GM23248 (cell line): ENCODE results near the gene IRF3. TPM values are rescaled to one million over a fixed set of nuclear protein-coding genes. Genes with fewer than 3 reads are reported as not detected.

ENCODE experiments used
- DNase-seq: peaks from one replicate; pipeline ENCODE4 v3.0.0-alpha.2; 2015
- H2AFZ ChIP-seq: fragments of 200-600 bp; sonication (generic); 2 replicates; pipeline ENCODE4 v1.6.1; 2016; ENCODE audit warnings: antibody characterized with exemption
- H3F3A ChIP-seq: fragments of 200-600 bp; sonication (generic); 2 replicates; pipeline ENCODE4 v1.6.1; 2016; ENCODE audit warnings: mild to moderate bottlenecking, antibody characterized with exemption, mixed run types; ENCODE audit not compliant: insufficient read depth
- H3K27ac ChIP-seq: fragments of 200-600 bp; sonication (generic); 2 replicates; pipeline ENCODE4 v1.5.1; 2016; ENCODE audit warnings: mild to moderate bottlenecking
- H3K27me3 ChIP-seq: fragments of 200-600 bp; sonication (generic); replicated peaks from 2 replicates; pipeline ENCODE4 v1.6.1; 2016; ENCODE audit warnings: mild to moderate bottlenecking; ENCODE audit not compliant: insufficient read depth
- H3K36me3 ChIP-seq: fragments of 200-600 bp; sonication (generic); 2 replicates; pipeline ENCODE4 v1.6.1; 2016; ENCODE audit warnings: low read depth, mild to moderate bottlenecking
- H3K4me1 ChIP-seq: fragments of 200-600 bp; sonication (generic); 2 replicates; pipeline ENCODE4 v1.6.1; 2016; ENCODE audit warnings: mild to moderate bottlenecking; ENCODE audit not compliant: insufficient read depth
- H3K4me2 ChIP-seq: fragments of 200-600 bp; sonication (generic); one replicate; pipeline ENCODE4 v1.6.1; 2016; ENCODE audit warnings: mild to moderate bottlenecking; ENCODE audit not compliant: unreplicated experiment
- H3K4me3 ChIP-seq: fragments of 200-600 bp; sonication (generic); 2 replicates; pipeline ENCODE4 v1.5.1; 2016; ENCODE audit warnings: mild to moderate bottlenecking
- H3K79me2 ChIP-seq: fragments of 200-600 bp; sonication (generic); 2 replicates; pipeline ENCODE4 v1.6.1; 2016; ENCODE audit warnings: mild to moderate bottlenecking; ENCODE audit not compliant: insufficient read depth
- H3K9ac ChIP-seq: fragments of 200-600 bp; sonication (generic); 2 replicates; pipeline ENCODE4 v1.6.1; 2016; ENCODE audit warnings: mild to moderate bottlenecking
- H3K9me2 ChIP-seq: fragments of 200-600 bp; sonication (generic); 2 replicates; pipeline ENCODE4 v1.6.1; 2016; ENCODE audit warnings: mixed run types, mild to moderate bottlenecking, moderate library complexity; ENCODE audit not compliant: insufficient read depth
- H3K9me3 ChIP-seq: fragments of 200-600 bp; sonication (generic); one replicate; pipeline ENCODE4 v1.6.1; 2017; ENCODE audit warnings: low read depth
- H4K20me1 ChIP-seq: fragments of 200-600 bp; sonication (generic); 2 replicates; pipeline ENCODE4 v1.6.0; 2016; ENCODE audit not compliant: insufficient read depth
- EZH2 ChIP-seq: fragments of 200-600 bp; sonication (generic); IDR thresholded peaks from 2 replicates; pipeline ENCODE4 v1.6.1; 2018; ENCODE audit warnings: antibody characterized with exemption, mild to moderate bottlenecking; ENCODE audit not compliant: insufficient read depth, poor library complexity, severe bottlenecking
- EZH2phosphoT487 ChIP-seq: fragments of 200-600 bp; sonication (generic); IDR thresholded peaks from 2 replicates; pipeline ENCODE4 v1.6.1; 2018; ENCODE audit warnings: antibody characterized with exemption, moderate library complexity, mild to moderate bottlenecking, low read depth; ENCODE audit not compliant: insufficient read depth
- WGBS, 2 experiments: methylation state at CpG; one replicate each; pipeline ENCODE4 v1.1.6; 2015 to 2017; ENCODE audit warnings: low lambda C conversion rate in 2 of 2, low coverage in 1 of 2; ENCODE audit errors: missing lambda C conversion rate in 2 of 2; 5-methylcytosine and 5-hydroxymethylcytosine counted together
- in situ Hi-C: fragments of 300-500 bp; cut with MboI; formaldehyde crosslinking; loops from 2 replicates; pipeline ENCODE4 v1.15.0; 2020
- microRNA-seq: library from miRNA; unstranded; fragments of <30 nt; microRNA quantifications from one replicate; pipeline ENCODE4, GENCODE V29; 2016; ENCODE audit warnings: borderline number of aligned reads
- polyA plus RNA-seq: library from polyadenylated mRNA; unstranded; fragments of >200 nt; fragmentation: Nextera tagmentation; extraction: Ambion mirVana; gene quantifications from 2 replicates; pipeline ENCODE4 v1.2.1, GENCODE V29; 2016
- small RNA-seq: library from RNA; depleted of rRNA; stranded (forward); fragments of <200 nt; gene quantifications from one replicate; pipeline ENCODE3, GENCODE V24; 2014; ENCODE audit warnings: low read depth, low replicate concordance
- total RNA-seq: library from RNA; depleted of rRNA; stranded (reverse); fragments of >200 nt; shearing (Covaris generic); gene quantifications from 2 replicates; pipeline ENCODE4 v1.2.3, GENCODE V29; 2014; rRNA removed

The IRF3 gene
- total and polyA plus RNA-seq, 2 experiments from 2014 or later, result 28.6 to 50.0 TPM

DNA sequence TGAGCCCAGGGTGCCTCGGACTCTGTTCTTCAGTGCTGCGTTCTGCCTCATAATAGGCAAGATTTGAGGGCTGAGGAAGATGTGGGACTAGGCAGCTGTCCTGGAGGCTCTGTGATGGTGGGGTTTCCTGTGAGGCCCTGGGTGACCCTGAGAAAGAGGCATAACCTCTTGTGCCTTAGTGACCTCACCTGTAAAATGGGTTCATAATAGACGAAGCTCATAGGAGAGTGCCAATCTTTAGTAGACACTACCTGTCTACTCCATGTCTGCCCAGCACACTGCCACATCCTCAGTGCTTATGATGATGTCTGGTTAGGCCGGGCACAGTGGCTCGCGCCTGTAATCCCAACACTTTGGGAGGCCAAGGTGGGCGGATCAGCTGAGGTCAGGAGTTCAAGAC lies 49.1 kb downstream of the IRF3 start:
- Histone ChIP-seq H3K27me3 (no peaks in the 10 kb centered on the region), H3F3A (peaks cover 19% of the 10 kb centered on the region), H3K9ac (no peak overlapping the region), H3K79me2 (peaks cover 60% of the 10 kb centered on the region), H4K20me1 (no peaks in the 10 kb centered on the region), H3K9me3 (no peaks in the 10 kb centered on the region), H3K27ac (no peak overlapping the region), H2AFZ (no peak overlapping the region), H3K36me3 (peaks cover 13% of the 10 kb centered on the region), H3K4me3 (no peak overlapping the region), H3K9me2 (no peaks in the 10 kb centered on the region), H3K4me2 (no peak overlapping the region), H3K4me1 (peaks cover 26% of the 10 kb centered on the region)
- in situ Hi-C loops, result no loop called here
- no peak for DNase-seq
- WGBS, 2 experiments, result 91 to 99% methylated on average over 7 of the region's 7 CpGs
- TF ChIP-seq EZH2, result no peak
- TF ChIP-seq EZH2phosphoT487, result no peak

DNA sequence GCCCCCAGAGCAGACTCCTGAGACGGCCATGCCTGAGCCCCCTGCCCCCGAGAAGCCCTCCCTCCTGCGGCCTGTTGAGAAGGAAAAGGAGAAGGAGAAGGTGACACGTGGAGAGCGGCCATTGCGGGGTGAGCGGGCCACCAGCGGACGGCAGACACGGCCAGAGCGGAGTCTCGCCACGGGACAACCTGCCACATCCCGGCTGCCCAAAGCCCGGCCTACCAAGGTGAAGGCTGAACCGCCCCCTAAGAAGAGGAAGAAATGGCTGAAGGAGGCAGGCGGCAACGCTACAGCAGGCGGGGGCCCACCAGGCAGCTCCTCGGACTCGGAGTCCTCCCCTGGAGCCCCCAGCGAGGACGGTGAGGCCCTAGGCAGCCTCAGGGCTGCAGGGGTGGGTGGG lies 49.8 kb downstream of the IRF3 start:
- WGBS, 2 experiments, result 95 to 96% methylated on average over 19 to 23 of the region's 23 CpGs
- TF ChIP-seq EZH2 (no peak), EZH2phosphoT487 (no peak)
- Histone ChIP-seq H3K4me1 (peaks cover 26% of the 10 kb centered on the region), H2AFZ (no peak overlapping the region), H3F3A (peaks cover 19% of the 10 kb centered on the region), H3K36me3 (peaks cover 13% of the 10 kb centered on the region), H3K9ac (no peak overlapping the region), H3K27me3 (no peaks in the 10 kb centered on the region), H4K20me1 (no peaks in the 10 kb centered on the region), H3K9me2 (no peaks in the 10 kb centered on the region), H3K79me2 (peaks cover 66% of the 10 kb centered on the region), H3K27ac (no peak overlapping the region), H3K4me2 (no peak overlapping the region), H3K9me3 (no peaks in the 10 kb centered on the region), H3K4me3 (no peak overlapping the region)
- in situ Hi-C loops, result no loop called here
- no peak for DNase-seq

DNA sequence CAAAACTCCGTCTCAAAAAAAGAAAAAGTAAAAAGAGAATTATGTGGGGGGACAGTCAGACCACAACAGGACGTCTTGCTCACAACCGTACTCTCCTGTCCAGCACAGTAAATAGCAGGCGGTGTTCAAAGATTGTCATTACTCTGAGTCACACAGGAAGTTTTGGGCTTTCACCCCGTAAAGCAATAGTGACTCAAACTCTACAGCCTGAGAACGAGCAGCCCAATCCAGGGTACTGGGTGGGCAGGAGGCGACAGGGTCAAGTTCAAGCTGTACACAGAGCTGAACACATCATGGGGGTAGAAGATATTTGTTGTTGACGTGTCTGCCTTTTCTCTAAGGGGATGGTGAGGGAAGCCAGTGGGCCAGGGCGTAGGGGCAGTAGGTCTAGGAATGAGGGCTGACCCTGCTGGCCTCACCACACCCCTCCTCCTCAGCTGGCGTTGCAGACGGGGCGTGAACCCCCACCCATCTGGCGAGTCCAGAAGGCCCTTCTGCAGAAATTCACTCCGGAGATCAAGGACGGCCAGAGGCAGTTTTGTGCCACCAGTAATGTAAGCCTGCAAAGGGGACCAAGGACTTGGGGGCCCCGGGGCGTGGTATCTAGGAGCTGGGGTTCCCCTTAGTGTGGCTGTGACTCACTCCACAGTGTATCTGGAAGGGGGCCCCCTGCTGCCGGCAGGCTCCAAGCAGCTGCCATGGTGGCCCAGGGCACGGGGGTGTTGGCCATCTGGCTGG lies 51.4 kb downstream of the IRF3 start:
- DNase-seq, result peak; percentile 94
- Histone ChIP-seq H3K27ac (peak overlapping the region; percentile 93), H3K4me1 (peaks cover 26% of the 10 kb centered on the region), H3K9ac (peak overlapping the region; percentile 77), H3F3A (peaks cover 19% of the 10 kb centered on the region), H3K4me3 (peak overlapping the region; percentile 41), H4K20me1 (no peaks in the 10 kb centered on the region), H3K9me3 (no peaks in the 10 kb centered on the region), H3K36me3 (peaks cover 8% of the 10 kb centered on the region), H3K79me2 (peaks cover 76% of the 10 kb centered on the region), H3K9me2 (no peaks in the 10 kb centered on the region), H3K4me2 (peak overlapping the region; percentile 62), H3K27me3 (no peaks in the 10 kb centered on the region), H2AFZ (no peak overlapping the region)
- 22 to 31% methylated on average over 18 to 19 of the region's 19 CpGs for WGBS, 2 experiments
- TF ChIP-seq EZH2, result no peak
- no peak for TF ChIP-seq EZH2phosphoT487
- in situ Hi-C loops, result no loop called here

DNA sequence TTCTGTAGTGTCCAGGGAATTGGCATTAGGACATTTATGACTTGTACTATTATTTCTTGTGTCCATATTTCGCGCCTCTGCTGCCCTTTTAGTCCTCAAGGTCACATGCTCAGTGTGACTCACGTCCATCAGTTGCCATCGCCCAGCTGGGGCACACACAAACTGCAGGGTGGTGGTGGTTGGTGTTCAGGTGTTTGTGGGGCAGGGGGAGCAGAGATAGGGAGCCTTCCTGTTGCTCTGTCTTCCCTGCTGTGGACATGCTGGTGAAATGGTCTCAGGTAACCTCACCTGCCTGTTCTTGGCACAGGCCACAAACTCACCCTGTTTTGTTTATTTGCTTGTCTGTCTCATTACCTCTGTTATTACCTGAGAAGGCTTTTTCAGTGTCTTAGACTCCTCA lies 52.3 kb downstream of the IRF3 start:
- TF ChIP-seq EZH2phosphoT487 (no peak), EZH2 (no peak)
- H3K9me3 ChIP-seq, result no peaks in the 10 kb centered on the region
- peaks cover 26% of the 10 kb centered on the region for H3K4me1 ChIP-seq
- H3K9me2 ChIP-seq, result no peaks in the 10 kb centered on the region
- peaks cover 8% of the 10 kb centered on the region for H3K36me3 ChIP-seq
- peaks cover 84% of the 10 kb centered on the region for H3K79me2 ChIP-seq
- H3F3A ChIP-seq, result peaks cover 19% of the 10 kb centered on the region
- no peak overlapping the region for H2AFZ ChIP-seq
- in situ Hi-C loops, result no loop called here
- H3K27ac ChIP-seq, result peak overlapping the region; percentile 93
- WGBS, 2 experiments, result 74 to 78% methylated on average over 4 of the region's 4 CpGs
- H4K20me1 ChIP-seq, result no peaks in the 10 kb centered on the region
- DNase-seq, result peak; percentile 56
- H3K4me3 ChIP-seq, result no peak overlapping the region
- H3K9ac ChIP-seq, result peak overlapping the region; percentile 77
- H3K4me2 ChIP-seq, result peak overlapping the region; percentile 62
- no peaks in the 10 kb centered on the region for H3K27me3 ChIP-seq

Small RNA genes within 50 kb of the gene (microRNA-seq; reads per million reads assigned to microRNA genes)
- not detected for gene MIR5088

Small RNA genes within 50 kb of the gene (small RNA-seq; reads per million reads assigned to genes)
- not detected for gene MIR5088

Other genes with a start within 250 kb of the IRF3 start
- gene PTH2, start 242.4 kb downstream of the IRF3 start, total RNA-seq, result not detected in 2 replicates
- gene PTH2, start 242.4 kb downstream of the IRF3 start, polyA plus RNA-seq, result not detected in 2 replicates
- not detected in 2 replicates for gene GFY, start 240.5 kb downstream of the IRF3 start, total RNA-seq
- gene GFY, start 240.5 kb downstream of the IRF3 start, polyA plus RNA-seq, result not detected in 2 replicates
- gene SLC17A7, start 224.3 kb downstream of the IRF3 start, total RNA-seq, result not detected in 2 replicates
- not detected in 2 replicates for gene SLC17A7, start 224.3 kb downstream of the IRF3 start, polyA plus RNA-seq
- gene PIH1D1, start 214.0 kb downstream of the IRF3 start, total RNA-seq, result 68.0 and 90.2 TPM in 2 replicates
- gene PIH1D1, start 214.0 kb downstream of the IRF3 start, polyA plus RNA-seq, result 73.5 and 79.9 TPM in 2 replicates
- gene ALDH16A1, start 212.6 kb downstream of the IRF3 start, total RNA-seq, result 30.4 and 43.8 TPM in 2 replicates
- 9.0 and 9.4 TPM in 2 replicates for gene ALDH16A1, start 212.6 kb downstream of the IRF3 start, polyA plus RNA-seq
- gene FLT3LG, start 191.6 kb downstream of the IRF3 start, total RNA-seq, result 1.3 and 1.6 TPM in 2 replicates
- gene FLT3LG, start 191.6 kb downstream of the IRF3 start, polyA plus RNA-seq, result 4.6 and 5.7 TPM in 2 replicates
- 1,590 and 2,272 TPM in 2 replicates for gene RPL13A, start 178.2 kb downstream of the IRF3 start, total RNA-seq
- 893 and 894 TPM in 2 replicates for gene RPL13A, start 178.2 kb downstream of the IRF3 start, polyA plus RNA-seq
- 1,666 and 2,372 TPM in 2 replicates for gene RPS11, start 169.4 kb downstream of the IRF3 start, total RNA-seq
- gene RPS11, start 169.4 kb downstream of the IRF3 start, polyA plus RNA-seq, result 813 and 832 TPM in 2 replicates
- 65.4 and 75.3 TPM in 2 replicates for gene FCGRT, start 153.2 kb downstream of the IRF3 start, total RNA-seq
- 89.9 and 98.4 TPM in 2 replicates for gene FCGRT, start 153.2 kb downstream of the IRF3 start, polyA plus RNA-seq
- gene RCN3, start 137.9 kb downstream of the IRF3 start, total RNA-seq, result 570 and 656 TPM in 2 replicates
- 779 and 813 TPM in 2 replicates for gene RCN3, start 137.9 kb downstream of the IRF3 start, polyA plus RNA-seq
- 46.0 and 53.2 TPM in 2 replicates for gene NOSIP, start 85.3 kb downstream of the IRF3 start, total RNA-seq
- gene NOSIP, start 85.3 kb downstream of the IRF3 start, polyA plus RNA-seq, result 78.7 and 84.3 TPM in 2 replicates
- gene PRRG2, start 84.5 kb downstream of the IRF3 start, total RNA-seq, result not detected in 2 replicates
- gene PRRG2, start 84.5 kb downstream of the IRF3 start, polyA plus RNA-seq, result 0.13 and 0.18 TPM in 2 replicates
- gene PRR12, start 74.7 kb downstream of the IRF3 start, total RNA-seq, result 2.7 and 2.9 TPM in 2 replicates
- gene PRR12, start 74.7 kb downstream of the IRF3 start, polyA plus RNA-seq, result 0.85 and 0.86 TPM in 2 replicates
- gene RRAS, start 25.7 kb downstream of the IRF3 start, total RNA-seq, result 61.0 and 116 TPM in 2 replicates
- 337 and 347 TPM in 2 replicates for gene RRAS, start 25.7 kb downstream of the IRF3 start, polyA plus RNA-seq
- 18.6 and 28.7 TPM in 2 replicates for gene SCAF1, start 23.6 kb downstream of the IRF3 start, total RNA-seq
- 8.4 and 8.5 TPM in 2 replicates for gene SCAF1, start 23.6 kb downstream of the IRF3 start, polyA plus RNA-seq
- 4.3 and 9.5 TPM in 2 replicates for gene BCL2L12, start 76 bp upstream of the IRF3 start, total RNA-seq
- 16.6 and 16.7 TPM in 2 replicates for gene BCL2L12, start 76 bp upstream of the IRF3 start, polyA plus RNA-seq
- 192 and 225 TPM in 2 replicates for gene PRMT1, start 11.4 kb upstream of the IRF3 start, total RNA-seq
- gene PRMT1, start 11.4 kb upstream of the IRF3 start, polyA plus RNA-seq, result 164 and 173 TPM in 2 replicates
- 0.25 TPM in 1 of 2 replicates, not detected in the other for gene ADM5, start 23.7 kb upstream of the IRF3 start, total RNA-seq
- 0.10 TPM in 1 of 2 replicates, not detected in the other for gene ADM5, start 23.7 kb upstream of the IRF3 start, polyA plus RNA-seq
- gene CPT1C, start 25.3 kb upstream of the IRF3 start, total RNA-seq, result 11.7 and 16.6 TPM in 2 replicates
- gene CPT1C, start 25.3 kb upstream of the IRF3 start, polyA plus RNA-seq, result 14.3 and 16.8 TPM in 2 replicates
- 0.38 and 2.1 TPM in 2 replicates for gene TSKS, start 97.4 kb upstream of the IRF3 start, total RNA-seq
- gene TSKS, start 97.4 kb upstream of the IRF3 start, polyA plus RNA-seq, result 0.31 and 0.93 TPM in 2 replicates
- 118 and 124 TPM in 2 replicates for gene AP2A1, start 101.1 kb upstream of the IRF3 start, total RNA-seq
- 64.2 and 64.9 TPM in 2 replicates for gene AP2A1, start 101.1 kb upstream of the IRF3 start, polyA plus RNA-seq
- gene FUZ, start 147.4 kb upstream of the IRF3 start, total RNA-seq, result 17.7 and 21.1 TPM in 2 replicates
- gene FUZ, start 147.4 kb upstream of the IRF3 start, polyA plus RNA-seq, result 11.7 and 15.1 TPM in 2 replicates
- gene MED25, start 152.4 kb upstream of the IRF3 start, total RNA-seq, result 21.8 and 24.2 TPM in 2 replicates
- 17.4 and 21.9 TPM in 2 replicates for gene MED25, start 152.4 kb upstream of the IRF3 start, polyA plus RNA-seq
- 53.1 and 88.0 TPM in 2 replicates for gene PTOV1, start 185.3 kb upstream of the IRF3 start, total RNA-seq
- 88.9 and 91.7 TPM in 2 replicates for gene PTOV1, start 185.3 kb upstream of the IRF3 start, polyA plus RNA-seq
- 31.5 and 35.9 TPM in 2 replicates for gene PNKP, start 201.7 kb upstream of the IRF3 start, total RNA-seq
- gene PNKP, start 201.7 kb upstream of the IRF3 start, polyA plus RNA-seq, result 32.7 and 42.2 TPM in 2 replicates
- gene AKT1S1, start 211.5 kb upstream of the IRF3 start, total RNA-seq, result 11.6 and 17.3 TPM in 2 replicates
- 60.4 and 65.2 TPM in 2 replicates for gene AKT1S1, start 211.5 kb upstream of the IRF3 start, polyA plus RNA-seq
- gene TBC1D17, start 211.8 kb upstream of the IRF3 start, total RNA-seq, result 6.3 and 6.6 TPM in 2 replicates
- 32.4 and 33.0 TPM in 2 replicates for gene TBC1D17, start 211.8 kb upstream of the IRF3 start, polyA plus RNA-seq
- gene IL4I1, start 231.0 kb upstream of the IRF3 start, total RNA-seq, result not detected in 2 replicates
- gene IL4I1, start 231.0 kb upstream of the IRF3 start, polyA plus RNA-seq, result 0.66 and 0.91 TPM in 2 replicates